OCI-M1 (cell line): ENCODE measurements around the gene ATP2C2.

Source experiments
- DNase-seq: peaks from one replicate; lab custom pipeline; 2025; lab: John Stamatoyannopoulos, UW

ATP2C2 gene

GRCh38 chr16:84475643-84476240 lies 107.4 kb downstream of the ATP2C2 start:
- DNase-seq = no peak

GRCh38 chr16:84476401-84476800 lies 108.1 kb downstream of the ATP2C2 start:
- DNase-seq = no peak

- DNase-seq = no peak
Measured at GRCh38 chr16:84477661-84478060, 109.3 kb downstream of the ATP2C2 start.

- no peak for DNase-seq
Measured at GRCh38 chr16:84478172-84478947, 110.0 kb downstream of the ATP2C2 start.

GRCh38 chr16:84479716-84480450 lies 111.5 kb downstream of the ATP2C2 start:
- DNase-seq = no peak

- no peak for DNase-seq
Measured at GRCh38 chr16:84481051-84481735, 112.9 kb downstream of the ATP2C2 start.

GRCh38 chr16:84482001-84482891 lies 113.9 kb downstream of the ATP2C2 start:
- DNase-seq = no peak

DNA sequence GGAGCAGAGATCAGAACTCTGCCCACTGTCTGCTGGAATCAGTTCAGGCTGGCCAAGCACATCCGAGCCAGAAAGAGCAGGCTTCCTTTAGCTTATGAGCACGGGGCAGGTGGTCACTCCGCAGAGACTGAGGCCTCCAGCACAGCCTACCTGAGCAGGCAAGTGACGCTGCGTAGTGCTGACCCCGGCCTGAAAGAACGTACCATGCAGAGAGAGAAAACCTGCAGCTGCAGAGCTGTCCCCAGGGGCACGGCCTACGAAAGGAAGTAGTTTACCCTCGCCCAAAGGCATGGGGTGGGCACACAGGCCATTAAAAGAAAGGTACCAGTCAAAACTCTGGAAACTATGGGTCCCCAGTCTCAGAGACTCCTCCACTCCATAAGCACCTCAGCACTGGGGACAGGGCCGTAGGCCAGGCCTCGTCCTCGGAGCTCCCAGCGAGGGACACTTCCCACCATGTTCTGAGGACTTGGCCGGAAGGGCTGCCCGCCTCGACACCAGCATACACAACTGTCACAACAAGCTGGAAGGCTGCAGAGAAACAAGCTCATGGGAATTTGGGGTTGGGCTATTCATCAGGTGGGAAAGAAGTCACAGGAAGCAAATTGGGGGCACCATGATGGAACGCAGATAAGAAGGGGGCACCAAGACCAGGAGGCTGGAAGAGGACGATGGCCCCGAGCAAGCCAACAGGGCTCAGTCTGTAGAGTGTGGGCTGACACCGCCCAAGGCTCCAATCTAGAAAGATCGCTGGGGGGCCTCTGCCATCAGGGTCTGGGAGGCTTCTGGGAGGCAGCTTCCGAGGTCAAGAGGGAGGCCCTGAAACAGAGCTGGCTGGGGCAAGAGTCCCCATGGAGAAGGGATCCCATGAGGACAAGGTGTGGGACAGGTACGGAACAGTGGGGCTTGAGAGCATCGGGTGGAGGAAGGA lies 114.9 kb downstream of the ATP2C2 start:
- DNase-seq = no peak

GRCh38 chr16:84483882-84484565 lies 115.7 kb downstream of the ATP2C2 start:
- DNase-seq = no peak

DNA sequence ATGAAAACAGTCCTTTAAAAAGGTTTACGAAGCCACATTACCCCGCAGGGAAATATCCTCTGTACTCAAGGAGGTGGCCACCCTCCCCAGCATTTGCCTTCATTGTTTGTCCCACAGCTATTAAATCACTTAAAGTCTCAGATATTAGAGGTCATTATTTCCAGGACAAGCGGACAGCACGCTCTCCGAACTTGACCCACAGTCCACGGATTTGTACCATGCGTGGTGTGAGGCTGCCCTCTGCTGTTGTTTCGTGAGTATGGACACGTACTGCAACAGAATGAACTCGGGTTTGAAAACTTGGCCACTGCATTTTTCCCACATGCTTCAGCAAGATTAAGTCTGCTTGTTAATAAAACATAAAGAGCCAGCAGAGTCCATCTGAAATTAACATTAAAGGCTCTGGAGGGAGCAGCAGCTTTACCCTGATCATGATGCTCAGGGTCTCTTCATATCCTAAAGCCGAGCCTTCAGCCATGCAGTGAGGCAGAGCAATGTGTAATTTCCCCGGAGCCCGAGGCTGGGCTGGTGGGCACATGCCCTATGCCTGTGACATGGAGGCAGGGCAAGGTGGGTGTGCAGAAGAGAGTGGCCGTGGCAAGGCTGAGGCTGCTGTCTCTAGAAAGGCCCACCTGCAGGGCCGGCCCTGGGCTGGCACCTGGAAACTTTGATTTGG lies 116.4 kb downstream of the ATP2C2 start:
- DNase-seq = peak; percentile 62

- no peak for DNase-seq
Measured at GRCh38 chr16:84485255-84486010, 117.1 kb downstream of the ATP2C2 start.

DNA sequence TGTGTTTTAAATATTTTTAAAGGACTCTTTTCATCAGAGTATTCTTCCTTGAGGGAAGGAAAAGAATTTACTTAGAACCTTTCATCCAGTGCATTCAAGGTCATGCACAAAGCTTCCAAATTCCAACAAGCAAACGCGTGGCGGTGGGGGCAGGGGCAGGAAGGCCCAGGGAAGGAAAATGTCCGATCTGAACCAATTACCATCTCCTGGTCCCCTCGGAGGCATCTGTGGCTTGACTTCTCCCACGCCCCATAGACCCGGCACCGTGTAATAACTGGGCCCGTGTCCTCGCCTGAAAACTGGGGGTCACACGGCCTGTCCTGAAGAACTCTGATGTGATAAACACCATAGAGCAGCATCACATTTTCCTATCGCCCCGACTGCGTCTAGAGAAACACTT lies 117.8 kb downstream of the ATP2C2 start:
- DNase-seq = no peak

GRCh38 chr16:84486551-84487235 lies 118.4 kb downstream of the ATP2C2 start:
- DNase-seq = no peak

DNA sequence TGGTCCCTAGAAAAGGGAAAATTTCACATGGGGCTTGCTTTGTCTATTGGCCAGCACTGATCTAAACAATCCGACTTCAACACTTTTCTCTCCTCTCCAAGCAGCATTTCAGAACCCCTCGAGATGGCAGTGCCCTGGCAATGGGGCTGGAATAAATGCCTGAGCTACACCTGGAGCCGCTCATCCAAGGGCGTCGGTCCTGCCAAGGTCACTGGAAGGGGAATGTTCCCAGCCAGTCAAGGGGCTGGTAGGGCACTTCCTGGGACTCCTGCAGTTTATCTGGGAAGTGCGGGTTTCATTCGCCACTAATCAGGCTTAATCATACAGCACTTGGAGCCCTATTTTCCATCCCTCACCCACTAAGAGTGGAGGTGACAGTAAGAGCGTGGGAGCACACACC lies 119.0 kb downstream of the ATP2C2 start:
- no peak for DNase-seq

- no peak for DNase-seq
Measured at GRCh38 chr16:84489131-84489530, 120.8 kb downstream of the ATP2C2 start.

DNA sequence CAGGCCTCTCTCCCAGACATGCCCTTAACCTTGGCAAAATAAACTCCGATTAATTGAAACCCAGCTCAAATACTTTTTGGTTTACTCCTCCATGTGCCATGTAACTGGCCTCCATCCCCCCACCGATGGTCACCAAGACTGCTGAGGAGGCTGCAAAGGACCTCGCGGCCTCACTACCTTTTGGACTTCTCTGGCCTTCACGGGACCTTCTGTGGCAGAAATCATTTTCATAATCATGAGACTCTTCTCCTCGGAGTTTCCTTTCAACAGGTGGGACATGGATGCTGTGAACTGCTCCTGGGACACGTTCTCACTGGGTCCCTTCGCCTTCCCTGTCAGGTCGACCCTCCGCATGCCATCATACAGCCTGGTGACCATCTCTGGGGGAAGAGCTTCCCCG lies 127.2 kb downstream of the ATP2C2 start:
- DNase-seq = no peak

- DNase-seq = no peak
Measured at GRCh38 chr16:84496991-84497390, 128.7 kb downstream of the ATP2C2 start.
